ENCODE measurements around the gene LASP1.

GRCh38 chr17:38940404-38940803 is 70.5 kb downstream of the LASP1 start:
- TF ChIP-seq CTCF (IDR thresholded peaks at IDR 0.05; ENCODE audit: low read depth, low read length, poor library complexity, severe bottlenecking) (no peak), EZH2phosphoT487 (IDR thresholded peaks at IDR 0.05; ENCODE audit: borderline replicate concordance, low read length) (no peak)

Data from DOHH2 (cell line).